OCI-LY1 (cell line): ENCODE results near the gene PAN2.
"Not testable (repeated sequence)": the region's sequence is repeated elsewhere in the genome, so short reads cannot be mapped to it uniquely, and the experiment has no call there.

ENCODE experiments used
- H2AFZ ChIP-seq: fragments of 200-600 bp; sonication (generic), shearing (Covaris generic); 2 replicates; pipeline ENCODE4 v1.6.0; 2014; ENCODE audit warnings: antibody characterized with exemption, mild to moderate bottlenecking, low read length
- H3F3A ChIP-seq: fragments of 200-600 bp; sonication (generic), shearing (Covaris generic); 2 replicates; pipeline ENCODE4 v1.6.0; 2014; ENCODE audit warnings: mild to moderate bottlenecking, antibody characterized with exemption, low read length, moderate library complexity; ENCODE audit not compliant: insufficient read depth
- H3K27ac ChIP-seq: fragments of 200-600 bp; sonication (generic); 2 replicates; pipeline ENCODE4 v1.5.1; 2014; ENCODE audit warnings: low read length, mixed run types, mild to moderate bottlenecking, low read depth; ENCODE audit not compliant: poor library complexity, severe bottlenecking
- H3K27me3 ChIP-seq: fragments of 200-600 bp; sonication (generic); 2 replicates; pipeline ENCODE4 v1.6.0; 2014; ENCODE audit warnings: antibody characterized with exemption, mild to moderate bottlenecking, low read length, moderate library complexity; ENCODE audit not compliant: insufficient read depth
- H3K36me3 ChIP-seq: fragments of 200-600 bp; sonication (generic); 2 replicates; pipeline ENCODE4 v1.6.1; 2014; ENCODE audit warnings: mild to moderate bottlenecking, antibody characterized with exemption, low read length, moderate library complexity, mixed read lengths; ENCODE audit not compliant: insufficient read depth
- H3K4me1 ChIP-seq: fragments of 200-600 bp; sonication (generic); 2 replicates; pipeline ENCODE4 v1.5.1; 2014; ENCODE audit warnings: mild to moderate bottlenecking, low read length, moderate library complexity; ENCODE audit not compliant: insufficient read depth, severe bottlenecking
- H3K4me2 ChIP-seq: fragments of 200-600 bp; sonication (generic), shearing (Covaris generic); 2 replicates; pipeline ENCODE4 v1.6.1; 2014; ENCODE audit warnings: low read length
- H3K4me3 ChIP-seq: fragments of 200-600 bp; sonication (generic); 2 replicates; pipeline ENCODE4 v1.5.1; 2014; ENCODE audit warnings: low read length, low read depth, mild to moderate bottlenecking, mixed read lengths; ENCODE audit not compliant: poor library complexity, severe bottlenecking
- H3K79me2 ChIP-seq: fragments of 200-600 bp; shearing (Covaris generic); 2 replicates; pipeline ENCODE4 v1.6.1; 2016; ENCODE audit warnings: mixed run types, low read length, mixed read lengths; ENCODE audit not compliant: insufficient read depth
- H3K9ac ChIP-seq: fragments of 200-600 bp; sonication (generic), shearing (Covaris generic); 2 replicates; pipeline ENCODE4 v1.6.1; 2014; ENCODE audit warnings: mild to moderate bottlenecking, low read length, mixed read lengths
- H3K9me2 ChIP-seq: fragments of 200-600 bp; sonication (generic), shearing (Covaris generic); 2 replicates; pipeline ENCODE4 v1.6.1; 2014; ENCODE audit warnings: low read depth, mild to moderate bottlenecking, low read length, mixed read lengths
- H3K9me3 ChIP-seq: fragments of 200-600 bp; shearing (Covaris generic); 2 replicates; pipeline ENCODE4 v1.6.1; 2014; ENCODE audit warnings: low read length, mixed read lengths
- H4K20me1 ChIP-seq: fragments of 200-600 bp; sonication (generic), shearing (Covaris generic); 2 replicates; pipeline ENCODE4 v1.6.0; 2016; ENCODE audit warnings: mild to moderate bottlenecking, low read length; ENCODE audit not compliant: insufficient read depth
- EZH2 ChIP-seq: fragments of 200-600 bp; sonication (generic), shearing (Covaris generic); IDR thresholded peaks from 2 replicates; pipeline ENCODE4 v1.8.0; 2017; ENCODE audit warnings: borderline replicate concordance, mixed run types, mild to moderate bottlenecking, antibody characterized with exemption, low read length, moderate library complexity, mixed read lengths
- TF ChIP-seq, protein P1 (sequence below): fragments of 200-600 bp; sonication (generic), shearing (Covaris generic); IDR thresholded peaks from 2 replicates; pipeline ENCODE4 v1.5.1; 2017; ENCODE audit warnings: mild to moderate bottlenecking, antibody characterized with exemption, low read length, moderate library complexity, mixed read lengths

PAN2 gene

DNA sequence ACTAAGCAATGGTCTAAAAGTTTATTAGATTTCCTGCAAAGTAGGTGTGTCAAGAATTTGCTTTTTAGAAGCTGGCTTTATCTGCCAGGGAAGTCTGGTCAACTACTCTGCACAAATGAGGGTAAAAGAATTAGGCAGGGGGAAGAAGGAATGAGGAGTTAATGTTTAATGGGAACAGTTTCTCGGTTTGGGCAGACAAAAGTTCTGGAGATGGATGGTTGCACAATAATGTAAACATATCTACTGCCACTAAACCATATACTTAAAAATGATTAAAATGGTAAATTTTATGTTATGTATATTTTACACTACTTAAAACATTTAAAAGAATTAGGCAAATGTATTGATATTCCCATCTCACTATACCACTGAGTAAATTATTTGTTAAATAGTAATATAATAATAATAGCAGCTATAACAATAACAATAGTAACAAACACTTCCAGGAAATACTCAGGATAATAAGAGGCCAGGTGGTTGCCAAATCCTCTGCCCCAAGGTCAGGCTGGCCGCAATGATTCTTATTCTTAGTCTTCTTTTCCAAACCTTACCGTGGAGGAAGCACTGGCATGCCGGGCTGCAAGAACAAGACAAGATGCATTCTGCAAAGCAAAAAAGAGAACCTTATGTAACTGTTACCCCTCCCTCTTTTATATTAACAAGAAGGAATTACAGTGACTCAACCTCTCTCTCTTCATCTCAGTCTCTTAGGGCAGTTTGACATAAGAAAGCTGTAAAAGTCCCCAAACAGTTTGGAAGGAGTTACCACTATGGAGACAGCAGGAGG is 47.6 kb downstream of the PAN2 start:
- Histone ChIP-seq H3K27me3 (no peaks in the 10 kb centered on the region), H2AFZ (no peak overlapping the region), H3K4me2 (no peak overlapping the region), H3F3A (no peaks in the 10 kb centered on the region), H3K9me3 (no peaks in the 10 kb centered on the region), H4K20me1 (no peaks in the 10 kb centered on the region), H3K36me3 (peaks cover 90% of the 10 kb centered on the region), H3K79me2 (peaks cover 30% of the 10 kb centered on the region), H3K4me1 (no peaks in the 10 kb centered on the region), H3K9me2 (no peaks in the 10 kb centered on the region), H3K27ac (no peak overlapping the region), H3K4me3 (no peak overlapping the region), H3K9ac (no peak overlapping the region)
- TF ChIP-seq EZH2: no peak
- TF ChIP-seq, protein P1, sequence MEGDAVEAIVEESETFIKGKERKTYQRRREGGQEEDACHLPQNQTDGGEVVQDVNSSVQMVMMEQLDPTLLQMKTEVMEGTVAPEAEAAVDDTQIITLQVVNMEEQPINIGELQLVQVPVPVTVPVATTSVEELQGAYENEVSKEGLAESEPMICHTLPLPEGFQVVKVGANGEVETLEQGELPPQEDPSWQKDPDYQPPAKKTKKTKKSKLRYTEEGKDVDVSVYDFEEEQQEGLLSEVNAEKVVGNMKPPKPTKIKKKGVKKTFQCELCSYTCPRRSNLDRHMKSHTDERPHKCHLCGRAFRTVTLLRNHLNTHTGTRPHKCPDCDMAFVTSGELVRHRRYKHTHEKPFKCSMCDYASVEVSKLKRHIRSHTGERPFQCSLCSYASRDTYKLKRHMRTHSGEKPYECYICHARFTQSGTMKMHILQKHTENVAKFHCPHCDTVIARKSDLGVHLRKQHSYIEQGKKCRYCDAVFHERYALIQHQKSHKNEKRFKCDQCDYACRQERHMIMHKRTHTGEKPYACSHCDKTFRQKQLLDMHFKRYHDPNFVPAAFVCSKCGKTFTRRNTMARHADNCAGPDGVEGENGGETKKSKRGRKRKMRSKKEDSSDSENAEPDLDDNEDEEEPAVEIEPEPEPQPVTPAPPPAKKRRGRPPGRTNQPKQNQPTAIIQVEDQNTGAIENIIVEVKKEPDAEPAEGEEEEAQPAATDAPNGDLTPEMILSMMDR: no peak

DNA sequence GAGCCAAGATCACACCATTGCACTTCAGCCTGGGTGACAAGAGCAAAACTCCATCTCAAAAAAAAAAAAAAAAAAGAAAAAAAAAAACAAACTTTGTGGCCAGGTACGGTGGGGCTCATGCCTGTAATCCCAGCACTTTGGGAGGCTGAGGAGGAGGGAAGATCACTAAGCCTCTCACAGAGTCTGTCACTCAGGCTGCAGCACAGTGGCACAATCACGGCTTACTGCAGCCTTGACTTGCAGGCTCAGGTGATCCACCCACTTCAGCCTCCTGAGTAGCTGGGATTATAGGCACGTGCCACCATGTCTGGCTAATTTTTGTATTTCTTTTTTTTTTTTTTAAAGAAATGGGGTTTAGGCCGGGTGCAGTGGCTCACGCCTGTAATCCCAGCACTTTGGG is 49.5 kb downstream of the PAN2 start:
- H2AFZ ChIP-seq, H3K9me2 ChIP-seq: not testable (repeated sequence)
- peaks cover 88% of the 10 kb centered on the region for H3K36me3 ChIP-seq

GRCh38 chr12:56282579-56282978 is 51.2 kb downstream of the PAN2 start:
- H4K20me1 ChIP-seq: no peaks in the 10 kb centered on the region
- no peak overlapping the region for H3K4me2 ChIP-seq
- no peaks in the 10 kb centered on the region for H3K4me1 ChIP-seq
- no peak overlapping the region for H3K4me3 ChIP-seq
- no peak overlapping the region for H3K9ac ChIP-seq
- no peaks in the 10 kb centered on the region for H3K9me3 ChIP-seq
- no peak overlapping the region for H3K27ac ChIP-seq
- no peak overlapping the region for H2AFZ ChIP-seq
- peaks cover 90% of the 10 kb centered on the region for H3K36me3 ChIP-seq
- H3F3A ChIP-seq: no peaks in the 10 kb centered on the region
- no peak for TF ChIP-seq EZH2
- TF ChIP-seq, protein P1: no peak
- no peaks in the 10 kb centered on the region for H3K9me2 ChIP-seq
- H3K79me2 ChIP-seq: no peaks in the 10 kb centered on the region
- H3K27me3 ChIP-seq: no peaks in the 10 kb centered on the region

More for the DNA sequence above, 49.5 kb downstream of the PAN2 start:
- not testable (repeated sequence) for H3K9ac ChIP-seq, H3K4me2 ChIP-seq, H4K20me1 ChIP-seq, H3F3A ChIP-seq, H3K27ac ChIP-seq, H3K4me1 ChIP-seq, H3K9me3 ChIP-seq, H3K27me3 ChIP-seq, H3K4me3 ChIP-seq
- H3K79me2 ChIP-seq: peaks cover 14% of the 10 kb centered on the region

DNA sequence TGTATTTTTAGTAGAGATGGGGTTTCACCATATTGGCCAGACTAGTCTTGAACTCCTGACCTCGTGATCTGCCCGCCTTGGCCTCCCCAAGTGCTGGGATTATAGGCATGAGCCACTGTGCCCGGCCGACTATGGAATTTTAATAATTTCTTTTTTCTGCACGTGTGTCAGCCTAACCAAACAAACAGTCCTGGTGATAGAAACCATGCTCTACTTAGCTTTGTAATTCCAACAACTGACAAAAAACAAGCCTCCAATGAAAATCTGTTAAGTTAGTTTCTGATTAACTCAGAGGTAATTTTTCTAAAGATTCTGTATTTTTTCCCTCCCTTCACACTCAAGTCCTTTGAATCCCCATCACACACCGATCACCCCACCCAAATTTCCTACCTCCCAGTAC is 51.8 kb downstream of the PAN2 start:
- H3K9ac ChIP-seq: no peak overlapping the region
- H4K20me1 ChIP-seq: no peaks in the 10 kb centered on the region
- no peak overlapping the region for H3K4me3 ChIP-seq
- no peaks in the 10 kb centered on the region for H3K9me3 ChIP-seq
- no peak overlapping the region for H3K27ac ChIP-seq
- H3K4me2 ChIP-seq: no peak overlapping the region
- H3K36me3 ChIP-seq: peaks cover 91% of the 10 kb centered on the region
- H3K27me3 ChIP-seq: no peaks in the 10 kb centered on the region
- TF ChIP-seq, protein P1: no peak
- TF ChIP-seq EZH2: no peak
- no peaks in the 10 kb centered on the region for H3K9me2 ChIP-seq
- no peaks in the 10 kb centered on the region for H3F3A ChIP-seq
- no peaks in the 10 kb centered on the region for H3K79me2 ChIP-seq
- H2AFZ ChIP-seq: no peak overlapping the region
- no peaks in the 10 kb centered on the region for H3K4me1 ChIP-seq
